Stimulated activated naive CD8-positive, alpha-beta T cell treated with anti-CD3 and anti-CD28 coated beads, Interleukin-15, amount 100 ng/mL, for 72 hours (primary cell): Measurements from ENCODE around the gene ADAR.

Source experiments
- ATAC-seq: fragments of 150-1000 bp; cut with Tn5 transposase; 2 replicates; pipeline ENCODE4 v1.10.0; 2021; ENCODE audit warnings: mild to moderate bottlenecking, moderate library complexity
- DNase-seq, 2 donors: peaks; one replicate each; pipeline ENCODE4 v3.0.0; 2021 to 2022
- H3K27ac Mint-ChIP-seq, 2 donors: one replicate each; pipeline ENCODE4 v1.8.0; 2022; ENCODE audit warnings: mild to moderate bottlenecking in 2 of 2, mixed read lengths in 2 of 2, moderate library complexity in 2 of 2
- H3K27me3 Mint-ChIP-seq: one replicate; pipeline ENCODE4 v1.8.0; 2022; ENCODE audit warnings: mixed read lengths
- H3K4me1 Mint-ChIP-seq: one replicate; pipeline ENCODE4 v1.8.0; 2022; ENCODE audit warnings: mild to moderate bottlenecking, mixed read lengths
- H3K4me3 Mint-ChIP-seq, 2 donors: one replicate each; pipeline ENCODE4 v1.8.0; 2022; ENCODE audit warnings: mild to moderate bottlenecking in 2 of 2, mixed read lengths in 2 of 2, moderate library complexity in 1 of 2
- H3K9me3 Mint-ChIP-seq, 2 donors: one replicate each; pipeline ENCODE4 v1.8.0; 2022; ENCODE audit warnings: mixed read lengths in 2 of 2

ADAR gene

GRCh38 chr1:154624746-154625643 lies 17.0 kb upstream of the ADAR start:
- DNase-seq (no peak), ATAC-seq (no peak)
- peaks cover 70% of the 10 kb centered on the region for H3K4me1 Mint-ChIP-seq
- H3K4me3 Mint-ChIP-seq, result peak overlapping the region in 1 of 2 donors; percentile 62
- H3K27me3 Mint-ChIP-seq, result no peaks in the 10 kb centered on the region
- H3K9me3 Mint-ChIP-seq, result peaks cover 9 to 13% of the 10 kb centered on the region in 2 donors
- peak overlapping the region in 1 of 2 donors; percentile 18 for H3K27ac Mint-ChIP-seq

- no peak overlapping the region for H3K27ac Mint-ChIP-seq
- DNase-seq (no peak), ATAC-seq (no peak)
- H3K27me3 Mint-ChIP-seq, result no peaks in the 10 kb centered on the region
- H3K9me3 Mint-ChIP-seq, result no peaks in the 10 kb centered on the region
- H3K4me1 Mint-ChIP-seq, result peaks cover 77% of the 10 kb centered on the region
- H3K4me3 Mint-ChIP-seq, result no peak overlapping the region
These were observed 15.4 kb upstream of the ADAR start for GRCh38 chr1:154623358-154623757.

- no peaks in the 10 kb centered on the region for H3K27me3 Mint-ChIP-seq
- H3K9me3 Mint-ChIP-seq, result no peaks in the 10 kb centered on the region
- H3K4me1 Mint-ChIP-seq, result peaks cover 79% of the 10 kb centered on the region
- ATAC-seq (no peak), DNase-seq (no peak)
- H3K27ac Mint-ChIP-seq, result no peak overlapping the region
- no peak overlapping the region for H3K4me3 Mint-ChIP-seq
These were observed 14.6 kb upstream of the ADAR start for GRCh38 chr1:154622503-154623039.

GRCh38 chr1:154621875-154622274 lies 13.9 kb upstream of the ADAR start:
- H3K9me3 Mint-ChIP-seq, result no peaks in the 10 kb centered on the region
- ATAC-seq, result no peak
- no peak overlapping the region for H3K27ac Mint-ChIP-seq
- H3K27me3 Mint-ChIP-seq, result no peaks in the 10 kb centered on the region
- peaks cover 81% of the 10 kb centered on the region for H3K4me1 Mint-ChIP-seq
- DNase-seq, result no peak
- no peak overlapping the region for H3K4me3 Mint-ChIP-seq

- Mint-ChIP-seq H3K27me3 (no peaks in the 10 kb centered on the region), H3K4me3 (no peak overlapping the region), H3K4me1 (peaks cover 83% of the 10 kb centered on the region), H3K9me3 (no peaks in the 10 kb centered on the region), H3K27ac (peak overlapping the region in 1 of 2 donors; percentile 58)
- no peak for ATAC-seq
- no peak for DNase-seq
These were observed 12.8 kb upstream of the ADAR start for GRCh38 chr1:154620751-154621150.

GRCh38 chr1:154619181-154619948 lies 11.4 kb upstream of the ADAR start:
- peaks cover 86% of the 10 kb centered on the region for H3K4me1 Mint-ChIP-seq
- DNase-seq (no peak), ATAC-seq (no peak)
- H3K27me3 Mint-ChIP-seq, result no peaks in the 10 kb centered on the region
- no peak overlapping the region for H3K27ac Mint-ChIP-seq
- no peak overlapping the region for H3K4me3 Mint-ChIP-seq
- H3K9me3 Mint-ChIP-seq, result no peaks in the 10 kb centered on the region

- Mint-ChIP-seq H3K9me3 (no peaks in the 10 kb centered on the region), H3K27ac (no peak overlapping the region), H3K4me3 (no peak overlapping the region), H3K27me3 (no peaks in the 10 kb centered on the region), H3K4me1 (peaks cover 84% of the 10 kb centered on the region)
- DNase-seq (no peak), ATAC-seq (no peak)
These were observed 8.8 kb upstream of the ADAR start for GRCh38 chr1:154616659-154617345.

- peak overlapping the region in 1 of 2 donors; percentile 75 for H3K4me3 Mint-ChIP-seq
- ATAC-seq (no peak), DNase-seq (no peak)
- peaks cover 90% of the 10 kb centered on the region for H3K4me1 Mint-ChIP-seq
- no peaks in the 10 kb centered on the region for H3K27me3 Mint-ChIP-seq
- H3K27ac Mint-ChIP-seq, result peak overlapping the region in 1 of 2 donors; percentile 74
- H3K9me3 Mint-ChIP-seq, result no peaks in the 10 kb centered on the region
These were observed 7.4 kb upstream of the ADAR start for GRCh38 chr1:154615411-154615810.

GRCh38 chr1:154614901-154615300 lies 6.9 kb upstream of the ADAR start:
- DNase-seq (no peak), ATAC-seq (no peak)
- H3K4me1 Mint-ChIP-seq, result peaks cover 90% of the 10 kb centered on the region
- H3K27ac Mint-ChIP-seq, result peak overlapping the region; percentile 26 to 74
- H3K4me3 Mint-ChIP-seq, result peak overlapping the region in 1 of 2 donors; percentile 75
- no peaks in the 10 kb centered on the region for H3K9me3 Mint-ChIP-seq
- H3K27me3 Mint-ChIP-seq, result no peaks in the 10 kb centered on the region

GRCh38 chr1:154614247-154614646 lies 6.3 kb upstream of the ADAR start:
- DNase-seq, result no peak
- Mint-ChIP-seq H3K27me3 (no peaks in the 10 kb centered on the region), H3K4me1 (peaks cover 90% of the 10 kb centered on the region), H3K4me3 (peak overlapping the region in 1 of 2 donors; percentile 75), H3K9me3 (no peaks in the 10 kb centered on the region), H3K27ac (peak overlapping the region; percentile 9 to 64)
- no peak for ATAC-seq

- H3K27me3 Mint-ChIP-seq, result no peaks in the 10 kb centered on the region
- H3K27ac Mint-ChIP-seq, result peak overlapping the region in 1 of 2 donors; percentile 50
- H3K4me3 Mint-ChIP-seq, result peak overlapping the region; percentile 2 to 71
- no peak for DNase-seq
- no peak for ATAC-seq
- H3K4me1 Mint-ChIP-seq, result peaks cover 81% of the 10 kb centered on the region
- H3K9me3 Mint-ChIP-seq, result no peaks in the 10 kb centered on the region
These were observed 3.3 kb upstream of the ADAR start for GRCh38 chr1:154611150-154611862.

- no peaks in the 10 kb centered on the region for H3K9me3 Mint-ChIP-seq
- DNase-seq, result peak; percentile 28 to 60
- H3K4me3 Mint-ChIP-seq, result peak overlapping the region; percentile 85 to 98
- H3K27me3 Mint-ChIP-seq, result no peaks in the 10 kb centered on the region
- H3K4me1 Mint-ChIP-seq, result peaks cover 81% of the 10 kb centered on the region
- H3K27ac Mint-ChIP-seq, result peak overlapping the region; percentile 90 to 99
- peak; percentile 62 for ATAC-seq
These were observed 1.7 kb upstream of the ADAR start for GRCh38 chr1:154609398-154610380.

- DNase-seq (peak; percentile 34 to 50), ATAC-seq (no peak)
- Mint-ChIP-seq H3K4me3 (peak overlapping the region; percentile 85 to 98), H3K27me3 (no peaks in the 10 kb centered on the region), H3K4me1 (peaks cover 81% of the 10 kb centered on the region), H3K27ac (peak overlapping the region; percentile 90 to 99), H3K9me3 (no peaks in the 10 kb centered on the region)
These were observed 648 bp upstream of the ADAR start for GRCh38 chr1:154608397-154609270.
